ENCODE measurements around the gene INPP4A. TPM values are rescaled to one million over a fixed set of nuclear protein-coding genes. Genes with fewer than 3 reads are reported as not detected.

Gene INPP4A
- total and polyA plus RNA-seq, 10 of the 15 experiments (the other 5 are each of a cell fraction or from before 2014, with no cell fraction given), result 4.7 to 62.3 (median 36.9) TPM

- WGBS (ENCODE audit: insufficient coverage, insufficient replicate concordance, low lambda C conversion rate, missing lambda C conversion rate), result 99% methylated on average over 16 of the region's 16 CpGs
- in situ Hi-C loops (cut with MboI), result no loop called here
- TF ChIP-seq PML (IDR thresholded peaks at IDR 0.05; ENCODE audit: low read length) (no peak), MTA3 (IDR thresholded peaks at IDR 0.05; ENCODE audit: borderline replicate concordance, low read length) (no peak), POLR2AphosphoS5 (IDR thresholded peaks at IDR 0.05; ENCODE audit: low read length) (no peak), LARP7 (IDR thresholded peaks at IDR 0.05) (no peak), TAF1 (IDR thresholded peaks at IDR 0.05; ENCODE audit: borderline replicate concordance, low read depth, low read length) (no peak), BMI1 (IDR thresholded peaks at IDR 0.05; ENCODE audit: borderline replicate concordance) (no peak), SREBF1 (IDR thresholded peaks at IDR 0.05; ENCODE audit: low read length) (no peak), ZBED1 (IDR thresholded peaks at IDR 0.05; ENCODE audit: borderline replicate concordance) (no peak), ZNF622 (IDR thresholded peaks at IDR 0.05) (no peak), POU2F2 (IDR thresholded peaks at IDR 0.05; ENCODE audit: borderline replicate concordance, low read depth, low read length) (no peak), PAX8 (IDR thresholded peaks at IDR 0.05) (no peak)
- TF ChIP-seq, protein P1, sequence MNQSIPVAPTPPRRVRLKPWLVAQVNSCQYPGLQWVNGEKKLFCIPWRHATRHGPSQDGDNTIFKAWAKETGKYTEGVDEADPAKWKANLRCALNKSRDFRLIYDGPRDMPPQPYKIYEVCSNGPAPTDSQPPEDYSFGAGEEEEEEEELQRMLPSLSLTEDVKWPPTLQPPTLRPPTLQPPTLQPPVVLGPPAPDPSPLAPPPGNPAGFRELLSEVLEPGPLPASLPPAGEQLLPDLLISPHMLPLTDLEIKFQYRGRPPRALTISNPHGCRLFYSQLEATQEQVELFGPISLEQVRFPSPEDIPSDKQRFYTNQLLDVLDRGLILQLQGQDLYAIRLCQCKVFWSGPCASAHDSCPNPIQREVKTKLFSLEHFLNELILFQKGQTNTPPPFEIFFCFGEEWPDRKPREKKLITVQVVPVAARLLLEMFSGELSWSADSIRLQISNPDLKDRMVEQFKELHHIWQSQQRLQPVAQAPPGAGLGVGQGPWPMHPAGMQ (IDR thresholded peaks at IDR 0.05; ENCODE audit: borderline replicate concordance), result no peak
- TF ChIP-seq, protein P2, sequence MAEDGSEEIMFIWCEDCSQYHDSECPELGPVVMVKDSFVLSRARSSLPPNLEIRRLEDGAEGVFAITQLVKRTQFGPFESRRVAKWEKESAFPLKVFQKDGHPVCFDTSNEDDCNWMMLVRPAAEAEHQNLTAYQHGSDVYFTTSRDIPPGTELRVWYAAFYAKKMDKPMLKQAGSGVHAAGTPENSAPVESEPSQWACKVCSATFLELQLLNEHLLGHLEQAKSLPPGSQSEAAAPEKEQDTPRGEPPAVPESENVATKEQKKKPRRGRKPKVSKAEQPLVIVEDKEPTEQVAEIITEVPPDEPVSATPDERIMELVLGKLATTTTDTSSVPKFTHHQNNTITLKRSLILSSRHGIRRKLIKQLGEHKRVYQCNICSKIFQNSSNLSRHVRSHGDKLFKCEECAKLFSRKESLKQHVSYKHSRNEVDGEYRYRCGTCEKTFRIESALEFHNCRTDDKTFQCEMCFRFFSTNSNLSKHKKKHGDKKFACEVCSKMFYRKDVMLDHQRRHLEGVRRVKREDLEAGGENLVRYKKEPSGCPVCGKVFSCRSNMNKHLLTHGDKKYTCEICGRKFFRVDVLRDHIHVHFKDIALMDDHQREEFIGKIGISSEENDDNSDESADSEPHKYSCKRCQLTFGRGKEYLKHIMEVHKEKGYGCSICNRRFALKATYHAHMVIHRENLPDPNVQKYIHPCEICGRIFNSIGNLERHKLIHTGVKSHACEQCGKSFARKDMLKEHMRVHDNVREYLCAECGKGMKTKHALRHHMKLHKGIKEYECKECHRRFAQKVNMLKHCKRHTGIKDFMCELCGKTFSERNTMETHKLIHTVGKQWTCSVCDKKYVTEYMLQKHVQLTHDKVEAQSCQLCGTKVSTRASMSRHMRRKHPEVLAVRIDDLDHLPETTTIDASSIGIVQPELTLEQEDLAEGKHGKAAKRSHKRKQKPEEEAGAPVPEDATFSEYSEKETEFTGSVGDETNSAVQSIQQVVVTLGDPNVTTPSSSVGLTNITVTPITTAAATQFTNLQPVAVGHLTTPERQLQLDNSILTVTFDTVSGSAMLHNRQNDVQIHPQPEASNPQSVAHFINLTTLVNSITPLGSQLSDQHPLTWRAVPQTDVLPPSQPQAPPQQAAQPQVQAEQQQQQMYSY (CRISPR knock-in tag; IDR thresholded peaks at IDR 0.05), result no peak
- H3K9me3 ChIP-seq (replicated peaks; ENCODE audit: control insufficient read depth, insufficient read depth, low read length), result no peaks in the 10 kb centered on the region
- CTCF ChIA-PET, result interaction anchor here (1.4 to 1.5 kb wide), 2 partner anchors 40 to 50 kb away, joined by 3 to 6 read pairs; no protein-coding TSS in a partner anchor
- no peak overlapping the region for H3K4me3 ChIP-seq
- no peak overlapping the region for H3K9ac ChIP-seq (ENCODE audit: control insufficient read depth, insufficient read depth, low read length)
- RAD21 ChIA-PET (ENCODE audit: unreplicated experiment), result interaction anchor here (3.5 kb wide), 1 partner anchor 71 kb away, joined by 11 read pairs; no protein-coding TSS in a partner anchor
- ATAC-seq, result no peak
- no peak for DNase-seq (ENCODE audit: low read depth, low spot score)
- peaks cover 15% of the 10 kb centered on the region for H3K4me1 ChIP-seq (ENCODE audit: control insufficient read depth, insufficient read depth, low read length)
- H3K36me3 ChIP-seq (ENCODE audit: control insufficient read depth in 2 of 2, insufficient read depth in 2 of 2, low read length in 1 of 2), result peaks cover 19 to 20% of the 10 kb centered on the region in 2 experiments
- FAIRE-seq, result no peak
- H3K79me2 ChIP-seq (ENCODE audit: control insufficient read depth, insufficient read depth, low read length), result peaks cover 25% of the 10 kb centered on the region
- intact Hi-C loops (cut with micrococcal nuclease; ENCODE audit: unreplicated experiment), result loop anchor here (5.0 kb wide), 1 partner anchor 73 kb away; no protein-coding TSS in a partner anchor
- no peaks in the 10 kb centered on the region for H3K27me3 ChIP-seq (replicated peaks in 1 of 2; ENCODE audit: control insufficient read depth in 2 of 2, insufficient read depth in 2 of 2, low read length in 1 of 2)
- POLR2A ChIA-PET, result no interaction called here
- H2AFZ ChIP-seq (ENCODE audit: control insufficient read depth, low read depth, low read length), result no peak overlapping the region
- no peak overlapping the region for H3K4me2 ChIP-seq (ENCODE audit: control insufficient read depth, insufficient read depth)
- H4K20me1 ChIP-seq (ENCODE audit: control insufficient read depth, insufficient read depth), result no peaks in the 10 kb centered on the region
- no peak overlapping the region for H3K27ac ChIP-seq (ENCODE audit: control insufficient read depth, insufficient read depth)
- SMC1A ChIA-PET (ENCODE audit: uncharacterized antibody, unreplicated experiment), result interaction anchor here (0.8 kb wide), 1 partner anchor 73 kb away, joined by 3 read pairs; no protein-coding TSS in a partner anchor
- no TSS peak for BruUV-seq (replicated peaks)
Observed at GRCh38 chr2:98519851-98520250, 75.2 kb downstream of the INPP4A start.

Measured in GM12878 (cell line).